ENCODE data around the gene CCDC24. TPM values are rescaled to one million over a fixed set of nuclear protein-coding genes. Genes with fewer than 3 reads are reported as not detected.

The CCDC24 gene
- total and polyA plus RNA-seq, 2 donors (not counting 3 experiments of a cell fraction or from before 2014, with no cell fraction given) = 2.2 to 3.1 TPM

- ChIA-PET CTCF (no interaction called here), POLR2A (no interaction called here)
- H3K9me1 ChIP-seq (replicated peaks; ENCODE audit: control insufficient read depth, extremely low read depth, insufficient read depth, low read length) = no peaks in the 10 kb centered on the region
- no peak overlapping the region for H3K4me3 ChIP-seq (replicated peaks in 1 of 3; ENCODE audit: insufficient read depth in 1 of 3, low read depth in 1 of 3, low read length in 3 of 3)
- FAIRE-seq = no peak
- dilution Hi-C loops (cut with MboI; ENCODE audit: extremely low pct_ligation_motif_present, low sequenced_read_pairs) = no loop called here
- no peaks in the 10 kb centered on the region for H3K9me3 ChIP-seq (replicated peaks; ENCODE audit: control insufficient read depth, insufficient read depth, low read length)
- H3K9ac ChIP-seq (replicated peaks; ENCODE audit: extremely low read depth, insufficient read depth, low read length) = no peak overlapping the region
- H4K20me1 ChIP-seq (replicated peaks; ENCODE audit: control insufficient read depth, extremely low read depth, insufficient read depth, low read length) = no peaks in the 10 kb centered on the region
- no peak overlapping the region for H3K27ac ChIP-seq (ENCODE audit: insufficient read depth, low read depth, low read length)
- no peak for TF ChIP-seq POLR2A (IDR thresholded peaks at IDR 0.05; ENCODE audit: low read depth, low read length)
- no peak for TF ChIP-seq EZH2 (IDR thresholded peaks at IDR 0.05; ENCODE audit: borderline replicate concordance, low read depth, low read length, severe bottlenecking)
- intact Hi-C loops (cut with micrococcal nuclease) = no loop called here
- no TSS peak for BruUV-seq (replicated peaks)
- H3K79me2 ChIP-seq (ENCODE audit: control insufficient read depth, insufficient read depth, low read length) = peaks cover 28% of the 10 kb centered on the region
- H3K4me1 ChIP-seq (ENCODE audit: control insufficient read depth, extremely low read depth, insufficient read depth, low read length) = peaks cover 17% of the 10 kb centered on the region
- H2AFZ ChIP-seq (ENCODE audit: low read depth, low read length) = no peak overlapping the region
- no peaks in the 10 kb centered on the region for H3K27me3 ChIP-seq (ENCODE audit: control insufficient read depth in 2 of 2, insufficient read depth in 2 of 2, low read length in 2 of 2)
- no peak overlapping the region for H3K4me2 ChIP-seq (ENCODE audit: insufficient read depth, low read length)
- peaks cover 0 to 13% of the 10 kb centered on the region in 2 experiments for H3K36me3 ChIP-seq (ENCODE audit: control insufficient read depth in 2 of 2, extremely low read depth in 1 of 2, insufficient read depth in 2 of 2, low read length in 2 of 2)
- no peak for DNase-seq (ENCODE audit: low read depth, low spot score)
Measured at GRCh38 chr1:43982241-43982640, 9.2 kb upstream of the CCDC24 start.

GRCh38 chr1:43982808-43983207 lies 8.6 kb upstream of the CCDC24 start:
- Histone ChIP-seq H4K20me1 (replicated peaks; ENCODE audit: control insufficient read depth, extremely low read depth, insufficient read depth, low read length) (no peaks in the 10 kb centered on the region), H3K4me1 (ENCODE audit: control insufficient read depth, extremely low read depth, insufficient read depth, low read length) (peaks cover 17% of the 10 kb centered on the region), H3K4me3 (replicated peaks in 1 of 3; ENCODE audit: insufficient read depth in 1 of 3, low read depth in 1 of 3, low read length in 3 of 3) (no peak overlapping the region), H3K4me2 (ENCODE audit: insufficient read depth, low read length) (no peak overlapping the region), H3K36me3 (ENCODE audit: control insufficient read depth in 2 of 2, extremely low read depth in 1 of 2, insufficient read depth in 2 of 2, low read length in 2 of 2) (peaks cover 0 to 10% of the 10 kb centered on the region in 2 experiments), H2AFZ (ENCODE audit: low read depth, low read length) (no peak overlapping the region), H3K27me3 (ENCODE audit: control insufficient read depth in 2 of 2, insufficient read depth in 2 of 2, low read length in 2 of 2) (no peaks in the 10 kb centered on the region), H3K27ac (ENCODE audit: insufficient read depth, low read depth, low read length) (no peak overlapping the region), H3K9me1 (replicated peaks; ENCODE audit: control insufficient read depth, extremely low read depth, insufficient read depth, low read length) (no peaks in the 10 kb centered on the region), H3K9ac (replicated peaks; ENCODE audit: extremely low read depth, insufficient read depth, low read length) (no peak overlapping the region), H3K9me3 (replicated peaks; ENCODE audit: control insufficient read depth, insufficient read depth, low read length) (no peaks in the 10 kb centered on the region), H3K79me2 (ENCODE audit: control insufficient read depth, insufficient read depth, low read length) (peaks cover 24% of the 10 kb centered on the region)
- BruUV-seq (replicated peaks) = no TSS peak
- intact Hi-C loops (cut with micrococcal nuclease) = no loop called here
- DNase-seq (ENCODE audit: low read depth, low spot score) (no peak), FAIRE-seq (no peak)
- CTCF ChIA-PET = no interaction called here
- no peak for TF ChIP-seq FOS (IDR thresholded peaks at IDR 0.05; ENCODE audit: borderline replicate concordance, insufficient read depth, low read length)
- TF ChIP-seq JUN (IDR thresholded peaks at IDR 0.05; ENCODE audit: borderline replicate concordance, insufficient read depth, insufficient read length, low read depth) = no peak
- no peak for TF ChIP-seq MYC (IDR thresholded peaks at IDR 0.05; ENCODE audit: low read depth, low read length)
- TF ChIP-seq POLR2AphosphoS5 (IDR thresholded peaks at IDR 0.05; ENCODE audit: insufficient read depth, low read depth, low read length) = no peak
- no peak for TF ChIP-seq POLR2A (IDR thresholded peaks at IDR 0.05; ENCODE audit: low read depth, low read length)
- TF ChIP-seq GATA2 (IDR thresholded peaks at IDR 0.05; ENCODE audit: insufficient read depth, insufficient read length, low read depth, low read length) = no peak
- no peak for TF ChIP-seq MAX (IDR thresholded peaks at IDR 0.05; ENCODE audit: insufficient read depth, insufficient read length)
- no peak for TF ChIP-seq EZH2 (IDR thresholded peaks at IDR 0.05; ENCODE audit: borderline replicate concordance, low read depth, low read length, severe bottlenecking)
- TF ChIP-seq CTCF (IDR thresholded peaks at IDR 0.05; ENCODE audit: extremely low read depth in 1 of 2, insufficient read depth in 1 of 2, low read depth in 1 of 2, low read length in 2 of 2) = no peak
- dilution Hi-C loops (cut with MboI; ENCODE audit: extremely low pct_ligation_motif_present, low sequenced_read_pairs) = no loop called here
- POLR2A ChIA-PET = no interaction called here

All from endothelial cell of umbilical vein (primary cell).